Islet precursor cell (in vitro differentiated cells): ENCODE measurements around the gene NRCAM.

Source experiments
- DNase-seq: peaks from one replicate; pipeline ENCODE4 v3.0.0-alpha.2; 2018

NRCAM gene

DNA sequence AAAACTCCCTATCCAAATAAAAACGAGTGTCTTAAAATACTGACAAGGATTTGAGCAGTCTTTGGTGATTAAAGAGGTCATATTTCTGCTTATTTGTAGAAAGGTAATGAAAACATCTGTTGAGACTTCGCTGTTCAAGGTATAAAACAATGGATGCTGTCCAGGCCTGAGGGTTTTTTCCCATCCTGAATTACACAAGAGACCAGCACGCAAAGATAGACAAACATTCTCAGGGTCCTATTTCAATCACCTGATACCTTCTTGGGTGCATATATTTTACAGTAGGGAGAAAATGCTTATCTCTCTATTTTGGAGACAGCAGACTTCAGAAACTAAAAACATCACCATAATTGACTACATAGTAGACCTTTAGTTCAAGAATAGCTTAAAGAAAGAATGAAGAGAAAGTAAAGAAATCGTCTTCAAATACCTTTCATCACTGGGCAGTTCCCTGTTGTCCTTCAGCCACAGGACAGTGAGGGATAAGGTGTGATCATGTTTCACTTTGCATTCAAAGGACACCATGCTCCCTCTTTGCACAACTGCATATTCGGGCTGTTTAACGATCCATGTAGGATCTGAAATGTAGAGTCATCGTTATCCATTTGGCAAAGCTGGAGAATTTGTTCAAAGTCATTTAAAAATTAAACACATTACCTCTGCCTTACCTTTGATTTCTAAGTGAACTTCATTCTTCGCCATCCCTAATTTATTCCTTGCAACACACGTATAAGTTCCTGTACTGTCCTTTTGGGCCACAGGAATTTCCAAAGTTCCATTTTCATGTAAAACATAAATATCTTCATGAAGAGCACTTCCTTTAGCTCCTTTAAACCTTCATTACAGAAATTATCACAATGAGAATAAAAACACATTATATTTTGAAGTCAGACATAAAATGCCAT lies 262.4 kb downstream of the NRCAM start:
- DNase-seq = no peak

- no peak for DNase-seq
Observed at GRCh38 chr7:108190891-108191290, 265.3 kb downstream of the NRCAM start.

DNA sequence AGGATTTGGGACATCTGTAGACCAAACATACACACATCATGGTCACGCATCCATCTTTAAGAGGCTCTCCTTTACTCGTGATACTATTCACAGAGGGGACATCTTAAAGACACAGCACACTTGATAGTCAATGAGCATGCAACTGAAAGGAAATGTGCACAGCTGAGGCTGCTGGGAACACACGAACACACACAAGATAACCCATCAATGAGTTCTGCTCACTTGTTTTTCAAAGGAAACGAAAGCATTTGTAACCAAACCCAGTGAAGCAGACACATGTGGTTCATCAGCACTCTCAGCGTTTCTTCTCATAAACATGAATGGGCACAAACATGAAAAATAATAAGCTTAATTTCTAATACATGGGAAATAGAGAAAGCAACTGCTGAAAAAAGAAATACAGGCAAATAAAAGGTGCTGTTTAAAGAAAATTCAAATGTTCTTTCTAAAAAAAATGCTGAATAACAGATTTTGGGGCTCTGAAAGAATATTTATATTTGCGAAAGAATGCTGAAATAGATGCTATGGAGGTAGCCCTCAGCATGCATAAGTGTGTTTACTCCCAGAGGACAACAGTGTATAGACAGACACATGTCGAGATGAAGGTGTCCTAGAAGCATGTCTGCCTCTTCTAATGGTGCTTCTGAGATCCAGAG lies 266.4 kb downstream of the NRCAM start:
- no peak for DNase-seq

DNA sequence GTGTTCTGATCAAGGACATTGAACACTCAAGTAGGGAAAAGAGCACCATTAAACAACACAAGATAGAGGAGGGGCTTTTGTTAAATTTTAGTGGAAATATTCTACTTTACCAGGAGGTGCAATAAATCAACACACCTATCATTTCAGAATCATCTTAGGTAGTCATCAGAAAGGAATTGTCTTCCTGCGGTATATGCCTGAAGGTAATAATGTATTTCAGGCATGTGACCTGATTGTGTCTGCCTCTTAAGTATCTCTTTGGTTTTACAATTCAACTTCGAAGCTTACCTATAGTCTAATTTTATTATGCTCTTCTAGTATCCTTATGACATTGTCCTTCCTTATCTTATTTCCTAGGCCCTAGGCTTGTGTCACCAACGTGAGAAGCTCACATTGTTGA lies 267.5 kb downstream of the NRCAM start:
- DNase-seq = no peak

DNA sequence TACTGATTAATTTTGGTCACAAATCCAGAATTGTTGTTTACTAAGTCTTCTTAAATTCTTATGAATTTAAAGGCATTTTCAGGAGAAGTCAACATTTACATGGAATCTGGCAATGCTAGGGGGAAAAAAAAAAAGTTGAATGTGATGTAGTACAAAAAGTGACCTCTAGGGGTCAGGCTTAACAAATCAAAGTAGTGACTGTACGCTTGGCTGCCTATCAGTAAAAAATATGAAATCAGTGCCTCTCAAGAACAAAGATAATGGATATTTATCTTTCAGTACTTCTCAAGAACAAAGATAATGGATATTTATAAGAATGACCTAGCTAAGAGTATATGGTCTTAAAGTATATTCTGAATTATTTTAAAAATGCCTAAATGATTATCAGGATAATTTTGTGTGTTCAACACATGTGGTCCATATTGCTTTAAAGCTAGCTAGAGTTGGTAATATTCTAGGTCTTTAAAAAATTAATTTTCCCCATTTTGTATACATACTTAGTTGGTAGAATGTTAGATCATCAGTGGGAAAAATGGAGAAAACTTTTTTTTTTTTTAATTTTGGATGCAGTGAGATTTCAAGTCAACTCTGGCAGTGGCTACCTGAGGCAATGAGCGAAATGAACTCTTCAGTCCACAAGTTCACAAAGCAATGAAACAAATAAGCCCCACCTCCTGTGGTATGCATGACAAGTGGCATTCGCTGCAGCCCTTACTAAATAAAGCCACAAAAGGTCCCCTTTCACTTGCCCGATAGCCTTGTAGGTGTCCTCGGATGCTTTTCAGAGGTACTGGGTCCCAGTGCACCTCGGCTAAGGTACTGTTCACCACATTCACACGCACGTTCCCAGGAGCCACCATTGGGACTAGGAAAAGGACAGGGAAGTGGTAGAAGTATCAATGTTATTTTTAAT lies 274.9 kb downstream of the NRCAM start:
- no peak for DNase-seq

DNA sequence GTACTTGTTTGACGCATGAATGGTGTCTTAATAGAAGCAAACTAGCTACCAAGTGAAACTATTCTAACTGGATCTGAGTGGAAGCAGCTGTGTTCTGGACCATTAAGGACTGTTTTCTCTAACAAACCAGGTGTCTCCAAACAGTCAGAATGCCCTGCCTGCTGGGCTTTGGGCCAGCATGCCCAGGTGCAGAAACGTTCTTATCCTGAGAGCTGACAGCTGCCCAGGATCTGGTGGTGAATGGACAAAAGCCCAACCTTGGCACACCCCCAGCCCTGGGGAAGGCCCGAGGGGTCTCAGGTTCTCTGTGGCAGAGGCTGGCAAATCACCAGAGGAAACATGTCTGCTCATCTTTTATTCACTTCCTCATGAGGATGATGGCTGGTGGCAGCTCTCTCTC lies 277.8 kb downstream of the NRCAM start:
- no peak for DNase-seq

DNA sequence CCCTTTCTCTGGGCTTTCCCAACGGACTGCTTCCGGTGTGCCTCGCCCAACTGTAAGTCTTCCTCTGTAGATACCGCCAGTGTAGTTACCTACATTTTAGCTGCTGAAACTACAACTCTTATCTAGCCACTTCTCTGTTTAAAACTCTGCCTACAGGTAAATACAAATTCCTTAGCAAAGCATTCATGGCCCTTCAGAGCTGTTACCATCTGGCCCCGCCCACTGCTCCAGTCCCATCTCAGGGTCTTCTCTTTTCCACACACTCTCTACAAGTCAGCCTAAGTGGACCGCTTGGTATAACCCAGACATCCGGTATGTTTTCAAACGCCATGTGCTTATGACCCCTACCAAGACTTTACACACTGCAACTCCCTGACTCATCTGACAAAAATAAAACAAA lies 285.1 kb downstream of the NRCAM start:
- no peak for DNase-seq

DNA sequence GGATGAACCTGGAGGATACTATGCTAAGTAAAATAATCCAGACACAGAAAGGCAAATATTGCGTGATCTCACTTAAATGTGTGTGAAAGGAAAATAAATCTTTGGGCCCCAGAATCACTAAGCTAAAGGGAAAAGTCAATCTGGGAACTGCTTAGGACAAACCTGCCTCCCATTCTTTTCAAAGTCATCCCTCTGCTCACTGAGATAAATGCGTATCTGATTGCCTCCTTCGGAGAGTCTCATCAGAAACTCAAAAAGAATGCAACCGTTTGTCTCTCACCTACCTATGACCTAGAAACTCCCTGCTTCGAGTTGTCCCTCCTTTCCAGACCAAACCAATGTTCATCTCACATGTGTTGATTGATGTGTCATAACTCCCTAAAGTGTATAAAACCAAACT lies 286.0 kb downstream of the NRCAM start:
- no peak for DNase-seq

GRCh38 chr7:108167460-108167859 lies 288.8 kb downstream of the NRCAM start:
- no peak for DNase-seq

GRCh38 chr7:108166687-108167086 lies 289.5 kb downstream of the NRCAM start:
- no peak for DNase-seq

GRCh38 chr7:108165723-108166122 lies 290.5 kb downstream of the NRCAM start:
- DNase-seq = no peak

GRCh38 chr7:108164946-108165345 lies 291.3 kb downstream of the NRCAM start:
- no peak for DNase-seq

DNA sequence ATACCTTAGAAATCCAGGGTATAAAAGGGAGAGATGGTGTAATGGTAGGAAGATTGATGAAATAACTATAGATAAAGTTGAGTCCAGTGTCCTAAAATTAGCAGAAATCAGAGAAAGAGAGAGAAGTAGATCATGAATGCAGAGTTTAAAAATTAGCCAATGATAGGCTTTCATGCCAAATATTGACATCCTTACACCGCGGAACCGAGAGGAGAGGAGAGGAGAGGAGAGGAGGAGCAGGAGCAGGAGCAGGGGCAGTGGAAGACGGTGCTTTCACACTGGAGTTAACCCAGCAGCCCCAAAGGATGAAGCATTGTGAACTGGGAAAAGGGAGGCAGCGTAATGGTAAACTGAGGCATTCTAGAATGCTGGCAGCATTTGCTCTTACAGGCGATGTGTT lies 291.9 kb downstream of the NRCAM start:
- no peak for DNase-seq

DNA sequence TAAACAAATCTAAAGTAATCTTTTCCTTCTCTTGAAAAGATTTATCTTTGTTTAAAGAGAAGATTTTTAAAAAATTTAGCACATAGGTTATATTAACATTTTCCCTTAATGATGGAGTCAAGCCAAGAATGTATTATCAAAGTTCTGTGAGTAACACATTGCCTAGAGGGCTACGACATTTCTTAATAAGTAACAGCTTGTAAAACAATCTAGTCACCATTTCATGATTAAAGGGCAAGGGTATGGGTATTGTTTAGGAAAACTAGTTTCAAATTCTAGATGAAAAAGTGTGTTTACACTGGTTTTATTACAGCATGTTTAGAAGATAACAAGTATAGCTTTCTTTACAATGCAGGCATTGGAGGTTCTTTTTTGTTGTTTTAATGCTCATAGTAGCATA lies 297.5 kb downstream of the NRCAM start:
- no peak for DNase-seq

DNA sequence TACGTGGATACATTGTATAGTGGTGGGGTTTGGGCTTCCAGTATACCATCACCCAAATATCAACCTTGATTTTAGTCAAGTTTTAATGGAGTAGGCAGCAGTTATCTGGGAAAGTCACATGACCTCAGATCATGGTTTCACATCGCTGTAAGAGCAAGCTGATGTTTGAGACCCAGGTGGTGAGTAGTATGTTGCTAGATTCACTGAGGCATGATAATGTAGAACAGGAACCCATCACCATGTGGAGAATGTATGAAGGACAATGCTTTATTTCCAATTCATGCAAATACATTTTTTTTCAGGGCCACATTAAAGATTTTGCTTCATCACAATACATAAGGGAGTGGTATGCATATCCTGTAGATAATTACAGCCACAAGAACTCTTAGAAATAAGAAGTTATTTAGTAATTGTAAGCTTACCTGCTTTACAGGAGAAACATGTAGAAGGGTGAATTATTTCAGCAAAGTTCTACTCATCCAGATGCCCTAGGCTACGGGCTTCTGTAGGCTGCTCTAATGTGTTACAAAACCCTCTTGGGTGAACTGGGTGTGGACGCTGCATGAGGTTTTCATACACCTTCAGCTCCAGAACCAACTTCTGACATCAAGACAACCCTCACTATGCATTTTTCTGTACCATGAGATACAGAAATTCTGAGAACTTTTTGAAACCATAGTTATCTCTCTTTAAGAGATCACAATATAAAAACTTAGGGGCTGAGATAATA lies 298.5 kb downstream of the NRCAM start:
- DNase-seq = no peak

- no peak for DNase-seq
Observed at GRCh38 chr7:108156897-108157605, 299.2 kb downstream of the NRCAM start.

DNA sequence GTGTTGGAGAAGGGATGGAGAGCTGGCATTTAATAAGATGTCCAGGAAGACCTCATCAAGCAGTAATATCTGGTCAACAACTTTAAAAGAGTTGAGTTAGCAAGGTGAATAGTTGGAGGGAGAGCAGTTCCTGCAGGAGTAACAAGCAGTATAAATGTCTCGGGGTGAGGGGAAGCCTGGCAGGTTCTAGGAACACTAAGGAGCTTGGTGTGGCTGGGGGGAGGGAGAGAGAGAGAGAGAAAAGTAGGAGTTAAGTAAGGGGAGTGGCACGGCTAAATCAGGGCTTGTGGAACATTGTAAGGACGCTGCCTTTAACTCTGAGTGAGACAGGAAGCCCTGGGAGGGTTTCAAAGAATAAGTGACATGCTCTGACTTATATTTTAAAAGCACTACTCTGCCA lies 304.0 kb downstream of the NRCAM start:
- no peak for DNase-seq

DNA sequence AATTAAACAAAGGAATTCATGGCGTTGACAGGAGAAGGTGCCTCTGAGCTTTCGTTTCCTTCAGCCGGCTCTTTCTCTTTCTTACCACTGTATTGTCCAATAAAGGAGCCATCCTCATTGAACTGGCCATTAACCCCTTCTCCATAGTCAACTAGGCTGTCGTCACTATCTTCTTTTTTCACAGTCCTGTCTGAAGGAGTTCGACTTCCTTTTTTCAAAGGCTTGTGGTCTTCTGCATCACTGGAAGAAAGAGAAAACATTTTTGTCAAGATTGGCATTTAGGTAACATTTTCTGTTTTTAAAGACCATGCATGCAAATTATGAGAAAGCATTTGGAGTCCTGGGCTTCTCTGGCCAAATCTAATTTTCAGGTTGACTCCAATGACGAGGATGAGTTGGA lies 306.3 kb downstream of the NRCAM start:
- DNase-seq = no peak

DNA sequence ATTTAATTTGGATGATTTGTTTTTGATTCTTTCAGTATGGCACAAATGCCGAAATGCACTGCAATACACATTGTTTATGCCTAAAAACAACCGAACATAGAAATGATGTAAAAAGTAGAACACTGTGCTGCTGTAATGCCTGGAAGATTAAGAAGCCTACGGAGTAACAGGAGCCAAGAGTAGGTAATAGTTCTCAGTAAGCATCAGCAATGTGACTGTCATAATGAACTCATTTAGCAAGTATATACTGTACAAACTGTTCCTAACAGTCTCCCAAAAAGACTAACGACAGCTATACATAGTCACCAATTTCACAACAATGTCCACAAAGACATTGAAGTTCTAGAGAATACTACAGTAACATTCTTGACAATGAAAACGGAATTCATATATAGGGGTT lies 307.1 kb downstream of the NRCAM start:
- no peak for DNase-seq

DNA sequence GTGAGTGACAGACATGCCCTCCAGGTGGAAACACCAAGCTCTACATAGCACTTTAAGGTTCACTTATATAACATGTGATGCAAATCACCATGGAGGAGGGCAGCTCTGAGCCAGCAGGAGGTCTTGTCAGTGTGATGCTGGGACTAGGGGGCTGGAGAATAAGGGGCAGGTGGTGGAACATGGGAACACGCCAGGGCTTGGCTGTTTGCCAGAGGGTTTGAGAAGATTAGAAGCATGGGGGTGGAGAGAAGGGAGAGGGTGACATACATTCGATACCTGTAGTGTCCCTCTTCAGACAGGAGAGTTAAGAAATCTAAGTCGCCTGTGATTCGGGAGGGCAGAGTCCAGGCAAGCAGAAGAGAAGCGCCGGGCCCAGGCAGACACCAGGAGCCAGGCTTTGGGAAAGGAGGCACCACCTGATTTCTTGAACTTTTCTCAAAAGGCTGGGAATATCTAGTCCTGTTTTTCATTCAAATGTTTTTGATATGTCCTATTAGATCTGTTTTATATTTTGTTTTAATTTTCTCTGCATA lies 309.1 kb downstream of the NRCAM start:
- no peak for DNase-seq

DNA sequence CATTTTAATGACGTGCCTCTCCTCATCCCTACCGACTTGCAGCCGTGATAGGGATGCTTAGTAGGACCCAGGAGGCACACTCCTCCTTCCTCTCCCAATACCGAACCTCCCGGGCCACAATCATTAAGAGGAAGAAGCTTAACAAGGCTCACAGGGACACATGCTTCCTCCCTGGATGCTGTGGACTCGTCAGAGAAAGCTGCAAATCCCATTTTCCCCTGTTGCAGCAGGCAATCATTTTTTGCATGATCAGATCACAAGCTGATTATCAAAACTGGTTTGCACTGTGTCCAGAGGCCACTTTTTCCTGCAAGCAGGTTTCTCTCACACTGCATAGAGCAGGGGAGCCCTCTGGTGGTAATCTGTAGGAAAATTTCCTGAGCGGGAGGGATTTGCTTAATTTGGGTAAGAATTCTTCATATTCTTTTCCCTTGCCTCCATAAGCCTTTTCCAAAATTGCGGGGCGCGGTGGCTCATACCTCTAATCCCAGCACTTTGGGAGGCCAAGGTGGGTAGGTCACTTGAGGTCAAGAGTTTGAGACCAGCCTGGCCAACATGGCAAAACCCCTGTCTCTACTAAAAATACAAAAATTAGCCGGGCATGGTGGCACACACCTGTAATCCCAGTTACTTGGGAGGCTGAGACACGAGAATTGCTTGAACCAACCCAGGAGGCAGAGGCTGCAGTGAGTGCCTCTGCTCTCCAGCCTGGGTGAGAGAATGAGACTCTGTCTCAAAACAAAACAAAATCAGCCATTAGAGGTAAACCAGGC lies 310.0 kb downstream of the NRCAM start:
- DNase-seq = peak; percentile 84
